ENCODE data around the gene NEK11. TPM values are rescaled to one million over a fixed set of nuclear protein-coding genes. Genes with fewer than 3 reads are reported as not detected.

NEK11 gene
- total RNA-seq, 1 donor from 2014 or later, result 3.9 TPM

GRCh38 chr3:131390331-131390730 lies 363.7 kb downstream of the NEK11 start:
- no peak for TF ChIP-seq CTCF (conservative IDR thresholded peaks at IDR 0.05; ENCODE audit: low read depth, low read length)
- no peak overlapping the region for H3K4me3 ChIP-seq (ENCODE audit: low read depth, low read length)
- no peak for DNase-seq (ENCODE audit: low read depth)

GRCh38 chr3:131393051-131393450 lies 366.4 kb downstream of the NEK11 start:
- DNase-seq (ENCODE audit: low read depth), result no peak
- no peak overlapping the region for H3K4me3 ChIP-seq (ENCODE audit: low read depth, low read length)
- TF ChIP-seq CTCF (conservative IDR thresholded peaks at IDR 0.05; ENCODE audit: low read depth, low read length), result no peak

- no peak for TF ChIP-seq CTCF (conservative IDR thresholded peaks at IDR 0.05; ENCODE audit: low read depth, low read length)
- no peak for DNase-seq (ENCODE audit: low read depth)
- no peak overlapping the region for H3K4me3 ChIP-seq (ENCODE audit: low read depth, low read length)
Measured at GRCh38 chr3:131393868-131394267, 367.2 kb downstream of the NEK11 start.

- DNase-seq (ENCODE audit: low read depth), result no peak
- no peak overlapping the region for H3K4me3 ChIP-seq (ENCODE audit: low read depth, low read length)
- no peak for TF ChIP-seq CTCF (conservative IDR thresholded peaks at IDR 0.05; ENCODE audit: low read depth, low read length)
Measured at GRCh38 chr3:131394400-131394799, 367.7 kb downstream of the NEK11 start.

- no peak for TF ChIP-seq CTCF (conservative IDR thresholded peaks at IDR 0.05; ENCODE audit: low read depth, low read length)
- no peak overlapping the region for H3K4me3 ChIP-seq (ENCODE audit: low read depth, low read length)
- DNase-seq (ENCODE audit: low read depth), result no peak
Measured at GRCh38 chr3:131396170-131396569, 369.5 kb downstream of the NEK11 start.

GRCh38 chr3:131397889-131398288 lies 371.2 kb downstream of the NEK11 start:
- TF ChIP-seq CTCF (conservative IDR thresholded peaks at IDR 0.05; ENCODE audit: low read depth, low read length), result no peak
- no peak overlapping the region for H3K4me3 ChIP-seq (ENCODE audit: low read depth, low read length)
- no peak for DNase-seq (ENCODE audit: low read depth)

Other genes with a start within 250 kb of the NEK11 start
- gene ATP2C1, start 132.8 kb upstream of the NEK11 start, total RNA-seq, result 72.6 and 104 TPM in 2 replicates
- 2.8 and 5.1 TPM in 2 replicates for gene ASTE1, start 52 bp upstream of the NEK11 start, total RNA-seq